ENCODE data around the gene SAFB2. TPM values are rescaled to one million over a fixed set of nuclear protein-coding genes. Genes with fewer than 3 reads are reported as not detected.

SAFB2 gene
- total RNA-seq, 1 donor from 2014 or later, result 101 TPM

DNA sequence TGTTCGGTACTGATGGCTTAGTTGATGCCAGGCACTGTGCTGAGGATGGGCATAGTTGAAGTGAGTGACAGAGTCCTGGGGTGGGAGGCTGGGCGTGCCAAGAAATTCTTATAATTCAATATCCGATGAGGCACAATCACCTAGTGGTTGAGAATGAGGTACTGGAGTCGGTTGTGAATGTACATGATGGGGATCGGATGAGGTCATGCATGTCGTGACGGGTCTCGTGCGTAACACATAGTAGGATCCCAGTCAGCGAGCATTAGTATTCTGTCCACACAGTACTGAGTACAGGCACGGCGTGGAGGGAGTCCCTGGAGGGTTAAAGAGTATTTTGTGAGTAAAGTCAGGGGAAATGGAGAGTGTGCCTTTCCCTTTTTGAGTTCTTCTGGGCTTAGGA, 3.1 kb upstream of the SAFB2 start:
- Mint-ChIP-seq H3K4me1 (peaks cover 57% of the 10 kb centered on the region), H3K4me3 (peak overlapping the region; percentile 100), H3K27me3 (peaks cover 3% of the 10 kb centered on the region), H3K9me3 (peaks cover 4% of the 10 kb centered on the region), H3K36me3 (ENCODE audit: low read depth) (peaks cover 68% of the 10 kb centered on the region), H3K27ac (peak overlapping the region; percentile 56)
- DNase-seq, result no peak
- intact Hi-C loops (cut with micrococcal nuclease), result no loop called here

DNA sequence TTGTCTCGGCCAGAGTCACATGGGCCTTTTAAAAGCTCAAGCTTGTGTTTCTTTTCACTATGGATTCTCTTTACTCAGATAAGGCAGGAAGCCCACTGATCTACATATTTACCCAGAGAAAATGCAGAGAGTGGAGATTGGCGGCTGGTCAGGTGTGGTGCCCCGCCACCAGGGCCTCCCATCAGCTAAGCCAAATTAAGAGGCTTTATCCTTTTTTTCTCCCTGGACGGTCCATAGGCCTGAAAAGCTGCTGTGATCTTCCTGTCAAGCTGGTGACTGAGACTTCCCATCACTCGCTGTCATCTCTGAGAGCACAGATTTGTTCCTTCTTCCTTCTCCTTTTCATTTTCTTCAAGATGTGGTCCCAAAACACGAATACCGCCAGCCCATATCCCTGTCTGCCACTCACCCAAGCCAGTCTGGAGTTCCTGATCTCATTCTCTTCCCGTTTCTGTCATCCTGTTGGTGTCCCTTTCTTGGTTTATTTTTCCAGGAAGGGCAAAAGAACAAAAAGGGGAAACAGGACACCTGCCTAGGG, 2.2 kb upstream of the SAFB2 start:
- DNase-seq, result no peak
- peaks cover 3% of the 10 kb centered on the region for H3K27me3 Mint-ChIP-seq
- intact Hi-C loops (cut with micrococcal nuclease), result loop anchor here (5.0 kb wide), 1 partner anchor 167 kb away; the partner anchor contains the start of gene DUS3L
- H3K4me3 Mint-ChIP-seq, result peak overlapping the region; percentile 100
- H3K4me1 Mint-ChIP-seq, result peaks cover 61% of the 10 kb centered on the region
- H3K9me3 Mint-ChIP-seq, result peaks cover 4% of the 10 kb centered on the region
- peak overlapping the region; percentile 80 for H3K27ac Mint-ChIP-seq
- peaks cover 70% of the 10 kb centered on the region for H3K36me3 Mint-ChIP-seq (ENCODE audit: low read depth)

DNA sequence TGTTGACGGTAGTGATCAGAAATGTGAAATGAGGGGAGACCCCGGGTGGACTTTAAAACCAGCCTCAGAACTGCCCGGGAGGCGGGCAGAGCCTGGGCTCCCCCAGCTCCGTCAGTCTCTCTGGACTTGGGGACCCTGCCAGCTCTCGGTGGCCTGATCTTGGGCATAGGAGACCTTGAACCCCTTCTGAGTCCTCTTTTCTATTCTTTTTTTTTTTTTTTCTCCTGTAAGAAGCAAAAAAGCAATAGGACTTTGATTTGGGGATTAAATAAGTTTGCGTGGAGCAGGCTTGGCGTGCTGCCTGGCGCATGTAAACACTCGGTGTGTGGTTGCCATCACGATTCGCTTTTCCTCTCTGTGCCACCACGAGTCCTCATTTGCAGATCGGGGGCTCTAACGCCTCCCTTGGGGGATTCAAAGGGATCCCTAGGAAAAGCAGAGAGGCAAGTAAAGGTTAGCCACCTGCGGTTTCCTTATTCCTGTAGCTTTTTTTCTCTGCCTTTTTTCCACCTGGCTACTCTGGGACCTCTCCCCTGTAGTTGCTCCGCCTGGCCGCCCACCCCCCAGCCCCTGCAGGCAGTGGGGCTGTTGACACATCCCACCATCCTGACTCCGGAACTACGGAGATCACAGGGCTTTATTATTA, 1.6 kb upstream of the SAFB2 start:
- Mint-ChIP-seq H3K27me3 (peaks cover 3% of the 10 kb centered on the region), H3K27ac (peak overlapping the region; percentile 80), H3K4me3 (peak overlapping the region; percentile 100), H3K36me3 (ENCODE audit: low read depth) (peaks cover 67% of the 10 kb centered on the region), H3K9me3 (peaks cover 4% of the 10 kb centered on the region), H3K4me1 (peaks cover 61% of the 10 kb centered on the region)
- peak; percentile 75 for DNase-seq
- intact Hi-C loops (cut with micrococcal nuclease), result loop anchor here (5.0 kb wide), 1 partner anchor 168 kb away; the partner anchor contains the start of gene DUS3L

DNA sequence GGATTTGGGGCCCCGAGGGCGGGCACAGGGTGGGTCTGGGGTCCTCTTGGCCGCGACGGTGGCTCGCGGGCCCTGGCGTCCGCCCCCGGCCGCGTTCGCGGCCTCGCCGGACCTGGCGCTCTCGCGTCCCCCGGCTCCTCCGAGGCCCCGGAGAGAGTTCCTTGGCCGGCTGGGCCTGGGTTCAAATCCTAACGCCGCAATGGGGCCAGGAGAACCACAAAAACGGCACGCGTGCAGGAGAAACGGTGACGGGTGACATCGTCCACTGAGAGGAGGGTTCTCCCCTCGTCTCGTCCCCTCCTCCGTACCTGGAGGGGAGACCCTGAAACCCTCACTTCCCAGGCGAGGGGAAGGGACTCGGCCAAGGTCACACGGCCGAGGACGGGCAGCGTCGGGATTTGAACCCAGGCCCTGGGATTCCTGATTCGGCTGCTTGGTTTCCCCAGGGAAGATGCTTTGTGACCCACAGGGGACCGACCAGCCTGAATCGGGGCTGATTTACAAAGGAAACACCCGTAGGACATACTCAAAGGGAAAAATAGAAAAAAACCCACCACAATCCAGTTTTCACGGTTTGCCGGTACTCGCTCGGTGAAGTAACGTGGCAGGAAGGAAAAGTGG, 931 bp upstream of the SAFB2 start:
- peaks cover 62% of the 10 kb centered on the region for H3K4me1 Mint-ChIP-seq
- peak; percentile 71 for DNase-seq
- intact Hi-C loops (cut with micrococcal nuclease), result loop anchor here (1.0 to 5.0 kb wide), 5 partner anchors 57 to 833 kb away; partner anchors contain the start of genes CATSPERD, DUS3L, FEM1A and LONP1
- peaks cover 4% of the 10 kb centered on the region for H3K9me3 Mint-ChIP-seq
- H3K4me3 Mint-ChIP-seq, result peak overlapping the region; percentile 100
- H3K36me3 Mint-ChIP-seq (ENCODE audit: low read depth), result peaks cover 69% of the 10 kb centered on the region
- H3K27me3 Mint-ChIP-seq, result peaks cover 3% of the 10 kb centered on the region
- H3K27ac Mint-ChIP-seq, result peak overlapping the region; percentile 100

DNA sequence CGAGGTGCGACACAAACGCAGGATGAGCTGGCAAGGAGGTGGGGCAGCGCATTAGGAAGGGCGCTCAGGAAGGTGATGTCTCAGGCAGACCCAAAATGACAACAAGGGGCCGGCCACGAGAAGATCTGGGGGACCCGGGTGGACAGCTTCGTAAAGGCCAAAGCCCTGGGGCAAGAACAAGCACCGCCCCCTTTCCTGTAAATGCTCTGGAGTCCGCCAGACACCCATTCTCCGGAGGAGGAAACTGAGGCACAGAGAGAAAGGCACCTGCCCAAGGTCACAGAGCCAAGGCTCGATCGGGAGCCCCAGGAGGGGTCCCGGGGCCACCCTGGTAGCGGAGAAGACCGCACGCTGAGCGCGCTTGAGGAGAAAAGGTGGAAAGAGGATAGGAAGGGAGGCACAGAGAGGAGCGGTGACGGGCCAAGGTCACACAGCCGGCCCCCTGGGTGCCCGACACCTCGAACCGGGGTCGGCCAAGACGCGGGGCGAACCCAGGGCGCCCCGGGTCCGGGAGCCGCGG, 571 bp downstream of the SAFB2 start:
- H3K4me1 Mint-ChIP-seq, result peaks cover 53% of the 10 kb centered on the region
- peaks cover 70% of the 10 kb centered on the region for H3K36me3 Mint-ChIP-seq (ENCODE audit: low read depth)
- peak overlapping the region; percentile 100 for H3K4me3 Mint-ChIP-seq
- intact Hi-C loops (cut with micrococcal nuclease), result loop anchor here (2.0 to 5.0 kb wide), 3 partner anchors 170 to 831 kb away; partner anchors contain the start of genes DUS3L, FEM1A and VMAC
- peak overlapping the region; percentile 100 for H3K27ac Mint-ChIP-seq
- DNase-seq, result peak; percentile 78
- H3K9me3 Mint-ChIP-seq, result peaks cover 4% of the 10 kb centered on the region
- peaks cover 3% of the 10 kb centered on the region for H3K27me3 Mint-ChIP-seq

DNA sequence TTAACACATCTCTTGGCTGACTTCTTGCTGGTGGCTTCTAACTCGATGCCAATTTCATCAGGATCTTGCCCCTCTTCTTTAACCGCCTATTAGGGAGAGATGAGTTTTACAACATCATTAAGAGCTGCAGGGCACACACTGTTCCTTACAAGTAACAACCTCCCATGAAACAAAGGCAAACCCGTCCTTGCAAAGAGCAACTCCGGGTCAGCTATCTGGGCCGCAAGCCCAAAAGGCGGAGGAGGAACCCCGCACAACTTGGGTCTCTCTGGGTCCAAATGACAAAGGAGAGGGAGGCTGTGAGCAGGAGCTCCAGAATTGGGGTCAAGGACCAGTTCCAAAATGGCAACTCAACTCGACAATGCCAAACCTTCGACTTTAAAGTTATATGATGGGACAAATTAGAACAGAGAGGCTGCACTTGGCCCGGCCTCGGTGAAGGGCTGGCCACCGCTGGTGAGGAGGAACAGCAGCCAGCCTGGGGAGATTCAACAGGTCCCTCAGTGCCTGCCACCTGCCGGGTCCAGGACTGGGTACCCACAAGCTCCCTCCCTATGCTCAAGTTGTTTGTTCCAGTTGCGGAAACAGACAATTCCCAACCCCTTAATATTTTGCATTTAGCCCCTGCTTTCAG, 1.1 kb downstream of the SAFB2 start:
- Mint-ChIP-seq H3K36me3 (ENCODE audit: low read depth) (peaks cover 70% of the 10 kb centered on the region), H3K4me3 (peak overlapping the region; percentile 100), H3K27me3 (peaks cover 3% of the 10 kb centered on the region), H3K4me1 (peaks cover 52% of the 10 kb centered on the region), H3K9me3 (peaks cover 4% of the 10 kb centered on the region), H3K27ac (peak overlapping the region; percentile 100)
- intact Hi-C loops (cut with micrococcal nuclease), result loop anchor here (5.0 kb wide), 1 partner anchor 171 kb away; the partner anchor contains the start of gene DUS3L
- no peak for DNase-seq

DNA sequence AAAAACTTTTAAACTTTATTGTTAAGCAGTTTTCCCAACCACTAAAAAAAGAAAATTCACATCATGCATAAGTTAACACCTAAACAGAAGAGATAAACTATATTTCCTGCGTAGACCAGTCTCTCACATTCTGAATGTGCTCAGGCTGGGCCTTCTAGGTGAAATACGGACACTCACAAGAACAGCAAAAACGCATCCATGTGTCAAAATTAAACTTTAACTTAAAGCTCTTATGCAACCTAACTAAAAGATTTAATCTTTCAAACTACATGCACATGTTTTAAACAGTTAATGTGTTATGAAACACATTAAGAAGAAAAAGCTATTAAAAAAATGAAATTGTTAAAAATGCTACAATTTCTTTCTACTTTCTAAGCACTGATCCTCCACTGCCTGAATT, 2.6 kb downstream of the SAFB2 start:
- intact Hi-C loops (cut with micrococcal nuclease), result loop anchor here (5.0 kb wide), 1 partner anchor 172 kb away; the partner anchor contains the start of gene DUS3L
- no peak for DNase-seq
- Mint-ChIP-seq H3K9me3 (peaks cover 4% of the 10 kb centered on the region), H3K27me3 (peaks cover 3% of the 10 kb centered on the region), H3K36me3 (ENCODE audit: low read depth) (peaks cover 70% of the 10 kb centered on the region), H3K4me3 (peak overlapping the region; percentile 100), H3K27ac (peak overlapping the region; percentile 51), H3K4me1 (peaks cover 39% of the 10 kb centered on the region)

DNA sequence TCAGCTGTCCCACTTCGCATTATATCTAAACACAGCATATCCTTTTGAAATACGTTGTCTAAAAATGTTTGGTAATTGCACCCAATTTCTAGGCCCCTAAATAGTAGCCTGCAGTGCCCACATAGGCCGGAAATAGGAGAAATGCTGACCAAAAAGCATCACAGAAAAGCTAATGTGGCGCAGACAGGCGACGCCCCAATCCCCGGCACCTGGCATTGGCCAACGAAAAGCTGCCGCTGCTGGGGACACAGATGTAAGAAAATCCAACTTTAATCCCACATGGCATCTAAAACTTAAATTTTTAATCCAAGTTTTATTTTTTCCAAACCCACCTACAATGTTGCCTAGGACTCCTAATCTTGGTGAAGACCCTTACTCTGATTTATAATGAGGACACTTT, 4.0 kb downstream of the SAFB2 start:
- peaks cover 4% of the 10 kb centered on the region for H3K9me3 Mint-ChIP-seq
- peaks cover 71% of the 10 kb centered on the region for H3K36me3 Mint-ChIP-seq (ENCODE audit: low read depth)
- peaks cover 3% of the 10 kb centered on the region for H3K27me3 Mint-ChIP-seq
- H3K27ac Mint-ChIP-seq, result no peak overlapping the region
- intact Hi-C loops (cut with micrococcal nuclease), result no loop called here
- peak overlapping the region; percentile 22 for H3K4me3 Mint-ChIP-seq
- DNase-seq, result no peak
- peaks cover 34% of the 10 kb centered on the region for H3K4me1 Mint-ChIP-seq

DNA sequence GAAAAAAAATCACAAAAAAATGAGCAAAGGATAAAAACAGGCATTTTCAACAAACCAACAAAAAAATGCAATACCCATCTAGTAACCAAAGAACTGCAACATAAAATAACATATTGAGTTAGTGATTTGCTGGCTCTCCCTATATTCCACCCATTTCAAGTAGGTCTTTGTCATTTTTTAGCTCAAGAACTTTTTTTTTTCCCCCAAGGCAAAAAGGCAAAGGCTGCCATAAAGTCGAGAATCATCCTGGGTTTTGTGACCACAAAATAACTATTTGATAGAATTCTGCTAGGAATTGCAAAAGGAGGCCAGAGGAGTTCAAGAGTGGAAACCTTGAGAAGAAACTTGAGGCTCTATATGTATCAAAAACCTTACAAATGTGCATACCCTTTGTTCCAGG, 5.5 kb downstream of the SAFB2 start:
- Mint-ChIP-seq H3K4me1 (peaks cover 29% of the 10 kb centered on the region), H3K4me3 (no peak overlapping the region), H3K9me3 (no peaks in the 10 kb centered on the region), H3K36me3 (ENCODE audit: low read depth) (peaks cover 80% of the 10 kb centered on the region), H3K27ac (no peak overlapping the region), H3K27me3 (no peaks in the 10 kb centered on the region)
- intact Hi-C loops (cut with micrococcal nuclease), result no loop called here
- DNase-seq, result no peak

DNA sequence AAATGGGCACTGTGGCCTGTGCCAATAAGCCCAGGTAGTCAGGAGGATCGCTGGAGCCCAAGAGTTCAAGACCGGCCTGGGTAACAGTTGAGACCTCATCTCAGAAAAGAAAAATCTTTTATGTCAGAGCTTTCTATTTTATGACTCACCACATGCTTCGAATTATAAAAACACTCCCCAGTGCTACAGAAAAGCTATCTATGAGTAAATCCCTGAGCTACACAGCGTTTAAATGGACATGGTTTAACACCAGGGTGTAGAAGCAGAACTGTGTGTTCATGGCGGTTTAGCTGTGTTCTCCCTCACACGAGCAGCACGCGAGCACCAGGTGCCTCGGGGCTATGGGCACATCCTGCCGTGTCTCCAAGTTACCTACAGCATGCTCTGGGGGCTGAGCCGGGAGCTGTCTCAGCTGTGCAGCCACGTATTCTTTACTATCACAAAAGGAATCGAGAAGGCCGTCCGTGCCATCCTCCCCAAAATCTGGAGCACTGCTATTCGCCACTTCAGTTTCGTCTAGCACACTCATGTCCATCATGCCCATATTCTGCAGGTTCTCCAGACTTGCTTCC, 6.7 kb downstream of the SAFB2 start:
- H3K27ac Mint-ChIP-seq, result no peak overlapping the region
- H3K4me1 Mint-ChIP-seq, result peaks cover 23% of the 10 kb centered on the region
- H3K4me3 Mint-ChIP-seq, result no peak overlapping the region
- intact Hi-C loops (cut with micrococcal nuclease), result no loop called here
- H3K9me3 Mint-ChIP-seq, result no peaks in the 10 kb centered on the region
- peaks cover 80% of the 10 kb centered on the region for H3K36me3 Mint-ChIP-seq (ENCODE audit: low read depth)
- no peak for DNase-seq
- no peaks in the 10 kb centered on the region for H3K27me3 Mint-ChIP-seq

DNA sequence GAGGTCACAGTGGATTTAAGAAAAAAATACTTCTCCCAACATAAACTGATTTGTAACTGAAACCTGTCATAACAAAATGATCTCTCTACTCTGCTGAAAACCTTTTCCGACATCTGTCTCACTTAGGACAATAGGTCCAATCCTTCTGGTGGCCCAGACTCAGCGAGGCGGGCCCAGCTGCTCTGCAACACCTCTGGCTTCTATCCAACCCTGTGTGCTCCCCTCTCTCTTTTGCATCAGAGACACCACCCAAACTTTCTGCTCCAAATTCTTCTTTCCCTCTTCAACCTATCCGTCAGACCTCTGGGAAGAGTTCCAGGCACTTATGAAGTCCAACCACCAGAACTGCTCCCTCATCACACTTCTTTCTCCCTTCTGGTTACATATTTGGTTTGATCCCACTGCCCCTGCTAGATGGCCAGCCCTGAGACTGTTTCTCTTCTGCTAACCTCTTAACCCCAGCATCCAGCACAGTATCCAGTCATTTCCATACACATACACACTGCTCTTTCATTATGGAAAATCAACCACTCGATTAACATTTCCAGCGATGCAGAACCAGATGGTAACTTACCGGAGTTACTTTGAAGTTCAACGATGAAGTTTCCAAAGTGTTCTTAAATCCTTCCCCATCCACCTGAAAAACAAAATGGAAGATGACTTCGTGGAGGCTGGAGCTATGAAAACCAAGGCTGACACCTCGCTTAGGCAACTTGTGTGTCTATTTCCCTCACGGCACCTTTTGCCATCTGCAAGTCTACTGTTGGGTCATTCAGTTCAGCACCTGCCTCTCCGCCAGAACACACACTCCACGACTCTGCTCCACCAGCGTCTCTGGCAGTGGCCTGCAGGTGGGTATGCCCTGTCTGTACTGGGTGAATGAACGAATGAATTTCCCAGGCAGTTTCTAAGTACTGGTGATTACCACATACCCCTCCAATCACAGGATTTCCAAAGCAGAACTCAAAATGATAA, 9.4 kb downstream of the SAFB2 start:
- H3K27ac Mint-ChIP-seq, result no peak overlapping the region

DNA sequence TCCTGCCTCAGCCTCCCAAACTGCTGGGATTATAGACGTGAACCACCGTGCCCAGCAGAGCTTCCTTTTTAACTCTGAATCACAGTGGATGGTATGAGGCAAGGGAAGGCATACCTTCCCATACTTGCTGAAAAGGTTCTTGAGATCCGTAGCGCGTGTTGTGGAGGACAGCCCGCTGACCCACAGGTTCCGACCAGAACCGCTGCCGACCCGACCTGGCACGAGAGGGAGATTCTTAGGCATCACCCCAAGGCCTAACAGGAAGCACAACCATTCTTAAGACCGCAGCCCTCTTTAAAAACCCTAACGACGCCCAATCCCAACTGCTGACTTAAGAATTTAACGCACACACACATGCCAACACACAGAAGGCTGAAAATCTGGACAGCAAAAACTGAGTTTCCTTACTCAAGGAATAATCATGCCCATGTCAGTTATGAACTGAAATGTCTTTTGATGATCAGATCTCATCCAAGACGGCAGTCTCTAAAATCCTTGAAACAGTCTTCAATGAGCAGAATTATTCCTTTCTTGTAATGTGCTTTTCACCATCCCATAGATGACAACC, 12.6 kb downstream of the SAFB2 start:
- no peak overlapping the region for H3K27ac Mint-ChIP-seq
- peaks cover 2% of the 10 kb centered on the region for H3K4me1 Mint-ChIP-seq
- intact Hi-C loops (cut with micrococcal nuclease), result no loop called here
- H3K4me3 Mint-ChIP-seq, result no peak overlapping the region
- no peaks in the 10 kb centered on the region for H3K27me3 Mint-ChIP-seq
- no peak for DNase-seq
- no peaks in the 10 kb centered on the region for H3K9me3 Mint-ChIP-seq
- peaks cover 76% of the 10 kb centered on the region for H3K36me3 Mint-ChIP-seq (ENCODE audit: low read depth)

More for the DNA sequence above, 9.4 kb downstream of the SAFB2 start:
- DNase-seq, result no peak
- Mint-ChIP-seq H3K36me3 (ENCODE audit: low read depth) (peaks cover 75% of the 10 kb centered on the region), H3K4me3 (no peak overlapping the region), H3K9me3 (no peaks in the 10 kb centered on the region), H3K4me1 (peaks cover 4% of the 10 kb centered on the region), H3K27me3 (no peaks in the 10 kb centered on the region)
- intact Hi-C loops (cut with micrococcal nuclease), result no loop called here
